Activated CD8-positive, alpha-beta memory T cell treated with anti-CD3 and anti-CD28 coated beads, Interleukin-2, amount 50 U/mL, for 1 hour (primary cell): ENCODE measurements around the gene CLSTN1.
A peak's percentile ranks its signal among the peaks of the same experiment; 100 is the strongest.
"Not testable (repeated sequence)": the region's sequence is repeated elsewhere in the genome, so short reads cannot be mapped to it uniquely, and the experiment has no call there.

Experiments
- DNase-seq: peaks from one replicate; pipeline ENCODE4 v3.0.0-alpha.2; 2020; ENCODE audit errors: extremely low read depth

Gene CLSTN1

GRCh38 chr1:9825093-9826074, 1.6 kb upstream of the CLSTN1 start:
- peak; percentile 22 for DNase-seq

GRCh38 chr1:9824702-9825089, 931 bp upstream of the CLSTN1 start:
- no peak for DNase-seq

GRCh38 chr1:9823693-9823942, 147 bp downstream of the CLSTN1 start:
- no peak for DNase-seq

- DNase-seq: no peak
Measured at GRCh38 chr1:9822897-9823692, 670 bp downstream of the CLSTN1 start.

- DNase-seq: no peak
Measured at GRCh38 chr1:9822490-9822889, 1.3 kb downstream of the CLSTN1 start.

- no peak for DNase-seq
Measured at GRCh38 chr1:9821710-9822109, 2.1 kb downstream of the CLSTN1 start.

- no peak for DNase-seq
Measured at GRCh38 chr1:9820521-9820920, 3.2 kb downstream of the CLSTN1 start.

GRCh38 chr1:9817734-9818133, 6.0 kb downstream of the CLSTN1 start:
- no peak for DNase-seq

GRCh38 chr1:9816199-9816598, 7.6 kb downstream of the CLSTN1 start:
- no peak for DNase-seq

GRCh38 chr1:9815150-9815549, 8.6 kb downstream of the CLSTN1 start:
- no peak for DNase-seq

- no peak for DNase-seq
Measured at GRCh38 chr1:9814619-9815018, 9.1 kb downstream of the CLSTN1 start.

- no peak for DNase-seq
Measured at GRCh38 chr1:9811239-9811966, 12.4 kb downstream of the CLSTN1 start.

- no peak for DNase-seq
Measured at GRCh38 chr1:9809100-9809510, 14.7 kb downstream of the CLSTN1 start.

- DNase-seq: no peak
Measured at GRCh38 chr1:9808459-9808858, 15.3 kb downstream of the CLSTN1 start.

- DNase-seq: no peak
Measured at GRCh38 chr1:9807541-9807940, 16.2 kb downstream of the CLSTN1 start.

GRCh38 chr1:9805972-9806371, 17.8 kb downstream of the CLSTN1 start:
- not testable (repeated sequence) for DNase-seq

GRCh38 chr1:9805006-9805508, 18.7 kb downstream of the CLSTN1 start:
- DNase-seq: no peak

- DNase-seq: not testable (repeated sequence)
Measured at GRCh38 chr1:9803003-9803918, 20.5 kb downstream of the CLSTN1 start.

- DNase-seq: no peak
Measured at GRCh38 chr1:9801909-9802308, 21.9 kb downstream of the CLSTN1 start.

- no peak for DNase-seq
Measured at GRCh38 chr1:9798236-9799130, 25.3 kb downstream of the CLSTN1 start.
